Ectodermal cell (in vitro differentiated cells): ENCODE measurements around the gene TMEM252.

ENCODE experiments used
- H3K27ac ChIP-seq: 2 replicates; pipeline ENCODE4 v1.7.0; 2013; ENCODE audit warnings: mild to moderate bottlenecking, low read depth, low read length; ENCODE audit not compliant: insufficient read depth, poor library complexity, severe bottlenecking
- H3K27me3 ChIP-seq: 2 replicates; pipeline ENCODE4 v1.7.0; 2013; ENCODE audit warnings: mild to moderate bottlenecking, low read length; ENCODE audit not compliant: insufficient read depth, control insufficient read depth, poor library complexity, severe bottlenecking
- H3K36me3 ChIP-seq: one replicate; pipeline ENCODE4 v1.7.0; 2013; ENCODE audit warnings: low read length; ENCODE audit not compliant: control insufficient read depth, insufficient read depth
- H3K4me1 ChIP-seq: one replicate; pipeline ENCODE4 v1.7.0; 2013; ENCODE audit warnings: low read length; ENCODE audit not compliant: control insufficient read depth, insufficient read depth
- H3K4me3 ChIP-seq: 2 replicates; pipeline ENCODE4 v1.7.0; 2013; ENCODE audit warnings: low read depth, low read length, control low read depth; ENCODE audit not compliant: insufficient read depth
- H3K9me3 ChIP-seq: 2 replicates; pipeline ENCODE4 v1.7.0; 2013; ENCODE audit warnings: mild to moderate bottlenecking, low read length, moderate library complexity; ENCODE audit not compliant: control insufficient read depth
- WGBS, 2 experiments: methylation state at CpG; one replicate each; pipeline ENCODE4 v1.1.7; 2013; ENCODE audit warnings: missing lambda C conversion rate in 2 of 2; 5-methylcytosine and 5-hydroxymethylcytosine counted together

Gene TMEM252

DNA sequence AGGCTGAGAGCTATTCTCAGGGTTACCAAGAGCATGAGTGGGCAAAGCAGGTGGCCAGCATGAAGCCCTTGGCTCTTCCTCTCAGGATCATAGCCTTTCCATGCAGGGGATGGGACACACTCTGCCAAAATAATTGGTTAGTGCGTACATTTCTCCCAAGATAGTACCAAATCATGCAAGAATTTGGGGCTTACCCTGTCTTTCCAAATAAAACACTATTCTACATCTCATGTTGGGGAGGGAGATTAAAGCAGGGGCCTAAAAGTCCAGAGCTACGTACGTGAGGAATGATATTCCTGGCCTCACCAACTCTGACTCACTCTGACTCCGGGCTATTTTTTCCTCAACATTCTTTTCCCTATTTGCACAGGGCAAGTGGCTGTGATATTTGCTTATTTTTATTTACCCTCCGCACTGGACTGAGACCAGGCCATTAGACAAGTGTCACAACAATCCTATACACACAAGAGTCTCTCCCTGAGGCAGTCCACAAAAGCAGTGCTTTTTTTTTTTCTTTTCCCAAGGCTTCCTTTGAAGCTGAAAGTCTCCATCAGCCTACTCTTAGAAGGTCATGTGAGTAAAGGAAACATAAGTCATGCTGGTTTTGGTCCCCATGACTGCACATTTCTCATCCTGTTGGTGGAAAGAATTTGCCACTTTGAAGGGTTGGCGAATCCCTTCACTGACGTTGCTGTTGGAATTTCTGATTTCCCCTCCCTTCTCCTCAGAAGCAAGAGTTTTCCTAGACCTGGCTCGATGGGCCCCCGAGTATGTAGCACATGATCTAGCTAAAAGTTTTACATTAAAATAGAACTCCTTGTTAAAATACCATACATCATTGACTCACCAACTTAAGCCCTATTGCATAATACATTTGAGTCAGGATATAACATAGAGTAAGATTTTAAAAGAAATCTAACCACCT, 40.0 kb downstream of the TMEM252 start:
- Histone ChIP-seq H3K4me1 (no peaks in the 10 kb centered on the region), H3K27me3 (peaks cover 100% of the 10 kb centered on the region), H3K36me3 (no peaks in the 10 kb centered on the region), H3K27ac (no peak overlapping the region), H3K9me3 (no peaks in the 10 kb centered on the region), H3K4me3 (no peak overlapping the region)
- 81% methylated on average over 9 of the region's 9 CpGs for WGBS, 2 experiments

DNA sequence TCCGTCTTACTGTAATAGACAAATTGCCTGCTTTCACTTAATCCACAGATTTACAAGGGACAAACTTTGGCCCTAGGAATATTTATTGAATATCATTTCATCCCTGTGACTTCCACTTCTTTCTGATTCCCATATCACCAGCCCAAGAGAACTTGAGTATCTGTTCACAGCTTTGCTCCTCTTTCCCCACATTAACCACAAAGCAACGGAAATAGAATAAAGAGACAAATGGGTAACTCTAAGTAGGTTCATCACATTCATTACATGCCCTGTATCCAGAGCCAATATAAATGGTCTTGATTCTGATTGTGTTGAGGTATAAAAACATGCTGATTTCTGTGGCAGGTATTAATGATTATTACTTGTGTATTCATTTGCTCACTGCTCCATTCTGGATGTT, 41.9 kb downstream of the TMEM252 start:
- 70 to 76% methylated on average over 1 to 2 of the region's 2 CpGs for WGBS, 2 experiments
- Histone ChIP-seq H3K27ac (no peak overlapping the region), H3K4me1 (no peaks in the 10 kb centered on the region), H3K4me3 (no peak overlapping the region), H3K27me3 (peaks cover 100% of the 10 kb centered on the region), H3K9me3 (no peaks in the 10 kb centered on the region), H3K36me3 (no peaks in the 10 kb centered on the region)

DNA sequence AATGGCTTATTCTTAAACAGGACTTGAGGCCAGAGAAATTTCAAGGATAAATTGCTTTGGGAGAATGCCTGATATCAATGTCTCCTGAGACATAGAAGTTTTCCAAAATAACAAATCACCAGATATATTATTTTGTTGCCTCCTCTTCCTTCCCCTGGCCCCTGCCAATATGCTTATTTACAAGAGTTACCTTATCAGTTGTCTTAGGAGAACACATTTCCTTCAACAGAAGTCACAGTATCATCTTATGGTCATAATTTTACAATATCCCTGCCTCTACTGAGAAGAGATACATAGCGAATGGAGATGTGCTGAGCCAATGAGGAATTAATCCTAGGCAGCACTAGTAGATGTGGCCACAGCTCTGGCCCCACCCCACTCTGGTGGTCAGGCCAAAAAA, 43.1 kb downstream of the TMEM252 start:
- Histone ChIP-seq H3K27ac (no peak overlapping the region), H3K4me3 (no peak overlapping the region), H3K4me1 (no peaks in the 10 kb centered on the region), H3K9me3 (no peaks in the 10 kb centered on the region), H3K27me3 (peaks cover 100% of the 10 kb centered on the region), H3K36me3 (no peaks in the 10 kb centered on the region)
- 93 to 94% methylated on average over 1 of the region's 1 CpG for WGBS, 2 experiments

GRCh38 chr9:68496356-68496755, 44.3 kb downstream of the TMEM252 start:
- Histone ChIP-seq H3K4me1 (no peaks in the 10 kb centered on the region), H3K9me3 (no peaks in the 10 kb centered on the region), H3K27me3 (peaks cover 100% of the 10 kb centered on the region), H3K4me3 (no peak overlapping the region), H3K27ac (no peak overlapping the region), H3K36me3 (no peaks in the 10 kb centered on the region)

- no peaks in the 10 kb centered on the region for H3K4me1 ChIP-seq
- H3K27me3 ChIP-seq = peaks cover 98% of the 10 kb centered on the region
- no peaks in the 10 kb centered on the region for H3K36me3 ChIP-seq
- H3K27ac ChIP-seq = no peak overlapping the region
- H3K4me3 ChIP-seq = no peak overlapping the region
- 78 to 100% methylated on average over 1 of the region's 1 CpG for WGBS, 2 experiments
- H3K9me3 ChIP-seq = no peaks in the 10 kb centered on the region
Observed at GRCh38 chr9:68495247-68495646, 45.4 kb downstream of the TMEM252 start.

- Histone ChIP-seq H3K27me3 (peaks cover 86% of the 10 kb centered on the region), H3K4me1 (no peaks in the 10 kb centered on the region), H3K27ac (no peak overlapping the region), H3K36me3 (no peaks in the 10 kb centered on the region), H3K4me3 (no peak overlapping the region), H3K9me3 (no peaks in the 10 kb centered on the region)
- WGBS, 2 experiments = 68 to 80% methylated on average over 3 of the region's 3 CpGs
Observed at GRCh38 chr9:68493958-68494577, 46.6 kb downstream of the TMEM252 start.

- Histone ChIP-seq H3K36me3 (no peaks in the 10 kb centered on the region), H3K4me1 (no peaks in the 10 kb centered on the region), H3K27ac (no peak overlapping the region), H3K9me3 (no peaks in the 10 kb centered on the region), H3K27me3 (peaks cover 81% of the 10 kb centered on the region), H3K4me3 (no peak overlapping the region)
Observed at GRCh38 chr9:68493541-68493940, 47.1 kb downstream of the TMEM252 start.

DNA sequence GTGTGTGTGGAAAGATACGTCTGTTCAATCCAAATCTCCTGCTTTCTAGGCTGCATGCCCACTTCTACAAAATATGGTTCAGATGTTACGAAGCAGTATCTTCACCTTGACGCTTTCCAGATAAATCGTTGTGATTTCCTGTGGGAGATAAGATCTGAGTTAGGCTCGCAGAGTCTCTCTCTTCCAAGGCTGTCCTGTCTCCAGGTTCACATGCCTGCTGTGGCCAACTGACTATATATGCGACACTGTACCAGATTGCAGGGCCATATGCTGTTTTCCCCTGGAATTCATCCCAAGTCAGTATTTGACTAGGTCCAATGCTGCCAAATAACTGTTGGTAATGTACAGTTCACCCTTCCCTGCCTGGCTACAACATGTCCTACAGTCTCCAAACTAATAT, 47.9 kb downstream of the TMEM252 start:
- WGBS, 2 experiments = 82 to 90% methylated on average over 6 of the region's 6 CpGs
- H3K4me1 ChIP-seq = no peaks in the 10 kb centered on the region
- peaks cover 76% of the 10 kb centered on the region for H3K27me3 ChIP-seq
- no peak overlapping the region for H3K4me3 ChIP-seq
- no peaks in the 10 kb centered on the region for H3K9me3 ChIP-seq
- H3K36me3 ChIP-seq = no peaks in the 10 kb centered on the region
- H3K27ac ChIP-seq = no peak overlapping the region

- H3K4me1 ChIP-seq = no peaks in the 10 kb centered on the region
- H3K36me3 ChIP-seq = no peaks in the 10 kb centered on the region
- H3K4me3 ChIP-seq = no peak overlapping the region
- peaks cover 45% of the 10 kb centered on the region for H3K27me3 ChIP-seq
- WGBS, 2 experiments = 90% methylated on average over 4 of the region's 4 CpGs
- no peak overlapping the region for H3K27ac ChIP-seq
- H3K9me3 ChIP-seq = no peaks in the 10 kb centered on the region
Observed at GRCh38 chr9:68489646-68490045, 51.0 kb downstream of the TMEM252 start.

- Histone ChIP-seq H3K27ac (no peak overlapping the region), H3K4me3 (no peak overlapping the region), H3K9me3 (no peaks in the 10 kb centered on the region), H3K27me3 (peaks cover 30% of the 10 kb centered on the region), H3K36me3 (no peaks in the 10 kb centered on the region), H3K4me1 (no peaks in the 10 kb centered on the region)
- WGBS, 2 experiments = 66 to 81% methylated on average over 2 of the region's 2 CpGs
Observed at GRCh38 chr9:68488126-68488525, 52.6 kb downstream of the TMEM252 start.
